NOMO-1 (cell line): ENCODE data around the gene ELOVL5.
A peak's percentile ranks its signal among the peaks of the same experiment; 100 is the strongest.

Experiments
- DNase-seq, 2 experiments: peaks; one replicate each; lab custom pipeline; 2025; ENCODE audit not compliant: unreplicated experiment in 2 of 2; lab: John Stamatoyannopoulos, UW

ELOVL5 gene

GRCh38 chr6:53244958-53245357, 103.8 kb downstream of the ELOVL5 start:
- DNase-seq = peak; percentile 90 to 92

GRCh38 chr6:53244399-53244931, 104.3 kb downstream of the ELOVL5 start:
- DNase-seq = peak in 1 of 2 experiments; percentile 27

GRCh38 chr6:53241938-53242337, 106.8 kb downstream of the ELOVL5 start:
- peak; percentile 52 to 78 for DNase-seq

GRCh38 chr6:53240761-53241160, 108.0 kb downstream of the ELOVL5 start:
- peak in 1 of 2 experiments; percentile 55 for DNase-seq

GRCh38 chr6:53240139-53240538, 108.6 kb downstream of the ELOVL5 start:
- no peak for DNase-seq

GRCh38 chr6:53239526-53239925, 109.2 kb downstream of the ELOVL5 start:
- no peak for DNase-seq

GRCh38 chr6:53238311-53238710, 110.4 kb downstream of the ELOVL5 start:
- no peak for DNase-seq

GRCh38 chr6:53236241-53236640, 112.5 kb downstream of the ELOVL5 start:
- DNase-seq = no peak

GRCh38 chr6:53235508-53235907, 113.2 kb downstream of the ELOVL5 start:
- DNase-seq = no peak

GRCh38 chr6:53233309-53233708, 115.4 kb downstream of the ELOVL5 start:
- DNase-seq = no peak

- DNase-seq = no peak
Measured at GRCh38 chr6:53230775-53231467, 117.8 kb downstream of the ELOVL5 start.

GRCh38 chr6:53227847-53228246, 120.9 kb downstream of the ELOVL5 start:
- DNase-seq = no peak

- peak in 1 of 2 experiments; percentile 8 for DNase-seq
Measured at GRCh38 chr6:53220605-53221004, 128.1 kb downstream of the ELOVL5 start.
